ENCODE results near the gene SLC38A10. TPM values are rescaled to one million over a fixed set of nuclear protein-coding genes. Genes with fewer than 3 reads are reported as not detected.

The SLC38A10 gene
- total RNA-seq, 1 donor from 2014 or later: 97.1 TPM

GRCh38 chr17:81265576-81265975 is 29.5 kb downstream of the SLC38A10 start:
- Mint-ChIP-seq H3K36me3 (ENCODE audit: low read depth) (peaks cover 85% of the 10 kb centered on the region), H3K4me1 (no peaks in the 10 kb centered on the region), H3K27ac (no peak overlapping the region), H3K27me3 (no peaks in the 10 kb centered on the region), H3K4me3 (no peak overlapping the region), H3K9me3 (no peaks in the 10 kb centered on the region)
- TF ChIP-seq CTCF (IDR thresholded peaks at IDR 0.05): no peak
- DNase-seq (no peak), ATAC-seq (ENCODE audit: low read depth) (no peak)
- intact Hi-C loops (cut with micrococcal nuclease): no loop called here
- ChIA-PET CTCF (no interaction called here), POLR2A (no interaction called here)

- H3K4me3 Mint-ChIP-seq: no peak overlapping the region
- H3K27ac Mint-ChIP-seq: no peak overlapping the region
- no peaks in the 10 kb centered on the region for H3K9me3 Mint-ChIP-seq
- intact Hi-C loops (cut with micrococcal nuclease): no loop called here
- ChIA-PET POLR2A (no interaction called here), CTCF (no interaction called here)
- ATAC-seq (ENCODE audit: low read depth) (no peak), DNase-seq (no peak)
- H3K36me3 Mint-ChIP-seq (ENCODE audit: low read depth): peaks cover 83% of the 10 kb centered on the region
- no peak for TF ChIP-seq CTCF (IDR thresholded peaks at IDR 0.05)
- no peaks in the 10 kb centered on the region for H3K27me3 Mint-ChIP-seq
- H3K4me1 Mint-ChIP-seq: peaks cover 3% of the 10 kb centered on the region
Observed at GRCh38 chr17:81264640-81265039, 30.5 kb downstream of the SLC38A10 start.

GRCh38 chr17:81263371-81264181 is 31.5 kb downstream of the SLC38A10 start:
- ChIA-PET POLR2A (no interaction called here), CTCF (no interaction called here)
- H3K9me3 Mint-ChIP-seq: no peaks in the 10 kb centered on the region
- no peak for TF ChIP-seq CTCF (IDR thresholded peaks at IDR 0.05)
- H3K27ac Mint-ChIP-seq: no peak overlapping the region
- ATAC-seq (ENCODE audit: low read depth) (no peak), DNase-seq (no peak)
- H3K4me1 Mint-ChIP-seq: peaks cover 6% of the 10 kb centered on the region
- intact Hi-C loops (cut with micrococcal nuclease): no loop called here
- no peak overlapping the region for H3K4me3 Mint-ChIP-seq
- H3K27me3 Mint-ChIP-seq: no peaks in the 10 kb centered on the region
- peaks cover 80% of the 10 kb centered on the region for H3K36me3 Mint-ChIP-seq (ENCODE audit: low read depth)

DNA sequence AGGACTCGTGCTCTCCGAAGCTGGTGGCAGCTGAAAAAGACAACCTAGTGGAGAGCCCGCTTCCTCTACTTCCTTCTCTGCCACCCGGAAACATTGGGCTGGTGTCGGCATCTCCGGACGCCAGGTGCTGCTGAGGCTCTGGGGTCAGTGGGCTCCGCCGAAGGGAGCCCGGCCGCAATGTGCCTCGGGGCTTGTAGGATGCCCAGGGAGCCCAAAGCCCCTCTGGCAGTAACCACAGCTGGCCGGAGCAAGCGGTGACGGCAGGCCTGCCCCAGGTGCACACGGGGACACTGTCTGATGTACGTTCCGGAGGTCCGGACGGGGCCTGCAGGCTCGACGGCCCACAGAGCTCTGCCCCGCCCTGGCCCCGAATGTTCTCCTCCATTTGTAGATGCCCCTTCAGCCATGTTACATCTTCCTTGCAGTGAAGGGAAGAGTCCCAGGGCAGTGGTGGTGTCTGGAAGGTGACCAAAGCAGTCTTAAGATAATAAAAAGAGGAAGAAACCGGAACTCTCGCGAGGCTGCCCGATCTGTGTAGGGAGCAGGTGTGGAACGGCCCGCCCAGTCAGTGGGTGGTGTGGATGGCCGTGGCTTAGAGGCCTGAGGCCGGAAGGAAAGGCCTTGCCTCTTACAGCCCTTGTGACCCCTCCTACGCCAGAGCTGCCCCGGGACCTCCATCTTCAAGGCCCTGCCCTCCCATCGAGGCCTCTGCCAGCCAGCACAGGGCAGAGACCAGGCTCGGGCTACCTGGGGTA is 33.3 kb downstream of the SLC38A10 start:
- CTCF ChIA-PET: no interaction called here
- ATAC-seq (ENCODE audit: low read depth) (no peak), DNase-seq (no peak)
- POLR2A ChIA-PET: no interaction called here
- Mint-ChIP-seq H3K27me3 (no peaks in the 10 kb centered on the region), H3K36me3 (ENCODE audit: low read depth) (peaks cover 78% of the 10 kb centered on the region), H3K27ac (no peak overlapping the region), H3K4me3 (no peak overlapping the region), H3K9me3 (no peaks in the 10 kb centered on the region), H3K4me1 (peaks cover 6% of the 10 kb centered on the region)
- intact Hi-C loops (cut with micrococcal nuclease): no loop called here
- TF ChIP-seq CTCF (IDR thresholded peaks at IDR 0.05): no peak

DNA sequence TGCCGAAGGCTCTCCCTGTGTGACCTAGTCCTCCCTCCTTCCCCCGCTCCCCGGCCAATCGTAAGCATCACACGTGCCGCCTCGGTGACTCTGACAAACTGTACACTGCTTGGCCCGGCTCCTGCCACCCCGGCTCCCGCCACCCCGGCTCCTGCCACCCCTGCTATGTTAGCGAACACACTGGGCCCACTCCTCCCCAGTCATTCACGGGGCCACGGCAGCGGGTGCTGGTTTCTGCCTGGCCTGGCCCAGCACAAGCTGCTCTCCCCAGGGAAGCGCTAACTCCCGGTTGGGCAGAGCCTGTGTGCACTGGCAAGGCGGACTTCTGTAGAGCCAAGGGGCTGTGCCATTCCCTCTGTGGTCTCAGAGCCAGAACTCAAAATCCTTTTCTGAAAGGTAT is 34.0 kb downstream of the SLC38A10 start:
- Mint-ChIP-seq H3K36me3 (ENCODE audit: low read depth) (peaks cover 74% of the 10 kb centered on the region), H3K27ac (no peak overlapping the region), H3K9me3 (no peaks in the 10 kb centered on the region), H3K27me3 (no peaks in the 10 kb centered on the region), H3K4me1 (peaks cover 6% of the 10 kb centered on the region), H3K4me3 (no peak overlapping the region)
- CTCF ChIA-PET: no interaction called here
- no peak for TF ChIP-seq CTCF (IDR thresholded peaks at IDR 0.05)
- no peak for DNase-seq
- intact Hi-C loops (cut with micrococcal nuclease): no loop called here
- no peak for ATAC-seq (ENCODE audit: low read depth)
- POLR2A ChIA-PET: no interaction called here

Measured in activated B cell treated with CpG ODN at 0.5 μM for 24 hours (primary cell).